Right lobe of liver (tissue), 4 donors: ENCODE measurements around the gene KCNJ6.

Experiments
- POLR2A ChIP-seq: fragments of 450-650 bp; IDR thresholded peaks from one replicate; pipeline ENCODE4 v1.6.1; 2017; ENCODE audit warnings: antibody characterized with exemption, mild to moderate bottlenecking
- TF ChIP-seq, protein P1 (sequence below), 4 donors: fragments of 200-600 bp in 3 of 4; fragments of 450-650 bp in 1 of 4; IDR thresholded peaks; one replicate each; pipeline versions ENCODE4 v1.5.1 to v1.8.0; 2016 to 2022; ENCODE audit warnings: antibody characterized with exemption in 4 of 4, mild to moderate bottlenecking in 2 of 4
- donor health status: DM: no; HTN: no; CAD: no.
- donor health status: DM: no; HTN: no; CAD: no.
- donor health status: DM: no; HTN: yes; CAD: no.

GRCh38 chr21:37724201-37724600 is 192.1 kb downstream of the KCNJ6 start:
- TF ChIP-seq, protein P1, sequence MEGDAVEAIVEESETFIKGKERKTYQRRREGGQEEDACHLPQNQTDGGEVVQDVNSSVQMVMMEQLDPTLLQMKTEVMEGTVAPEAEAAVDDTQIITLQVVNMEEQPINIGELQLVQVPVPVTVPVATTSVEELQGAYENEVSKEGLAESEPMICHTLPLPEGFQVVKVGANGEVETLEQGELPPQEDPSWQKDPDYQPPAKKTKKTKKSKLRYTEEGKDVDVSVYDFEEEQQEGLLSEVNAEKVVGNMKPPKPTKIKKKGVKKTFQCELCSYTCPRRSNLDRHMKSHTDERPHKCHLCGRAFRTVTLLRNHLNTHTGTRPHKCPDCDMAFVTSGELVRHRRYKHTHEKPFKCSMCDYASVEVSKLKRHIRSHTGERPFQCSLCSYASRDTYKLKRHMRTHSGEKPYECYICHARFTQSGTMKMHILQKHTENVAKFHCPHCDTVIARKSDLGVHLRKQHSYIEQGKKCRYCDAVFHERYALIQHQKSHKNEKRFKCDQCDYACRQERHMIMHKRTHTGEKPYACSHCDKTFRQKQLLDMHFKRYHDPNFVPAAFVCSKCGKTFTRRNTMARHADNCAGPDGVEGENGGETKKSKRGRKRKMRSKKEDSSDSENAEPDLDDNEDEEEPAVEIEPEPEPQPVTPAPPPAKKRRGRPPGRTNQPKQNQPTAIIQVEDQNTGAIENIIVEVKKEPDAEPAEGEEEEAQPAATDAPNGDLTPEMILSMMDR (IDR thresholded peaks at IDR 0.05), result no peak
- TF ChIP-seq POLR2A, result no peak
